H1 (cell line): ENCODE results near the gene ADAMTS13. TPM values are rescaled to one million over a fixed set of nuclear protein-coding genes. Genes with fewer than 3 reads are reported as not detected.

Source experiments
- CTCF ChIA-PET: fragments of 300-600 bp; sonication (Branson Sonifier 250); formaldehyde crosslinking; loops from one replicate; lab custom pipeline; 2021; ENCODE audit not compliant: partially characterized antibody; lab: Charles Lee
- POLR2A ChIA-PET: fragments of 300-600 bp; sonication (Branson Sonifier 250); formaldehyde crosslinking; loops from one replicate; lab custom pipeline; 2021; ENCODE audit warnings: inconsistent platforms; ENCODE audit not compliant: partially characterized antibody; lab: Charles Lee
- DNase-seq, 2 experiments: peaks; one replicate each; pipeline versions ENCODE4 v3.0.0 to v3.0.0-alpha.2; 2010 to 2022; ENCODE audit warnings: low spot score in 2 of 2, low read depth in 1 of 2, mixed read lengths in 1 of 2
- FAIRE-seq: peaks from 2 replicates; lab custom pipeline; 2011; peaks lifted over from hg19 to GRCh38; lab: Jason Lieb, UNC
- H2AFZ ChIP-seq: 2 replicates; pipeline ENCODE4 v1.8.1; 2012; ENCODE audit warnings: low read length, inconsistent platforms
- H2AK5ac ChIP-seq: 2 replicates; pipeline ENCODE4 v1.6.1; 2013; ENCODE audit warnings: low read depth, low read length
- H2BK120ac ChIP-seq: replicated peaks from 2 replicates; pipeline ENCODE3; 2013; ENCODE audit warnings: low read depth, low read length, inconsistent platforms
- H2BK12ac ChIP-seq: 2 replicates; pipeline ENCODE4 v1.6.1; 2013; ENCODE audit warnings: low read depth, low read length
- H2BK15ac ChIP-seq: 2 replicates; pipeline ENCODE4 v1.6.1; 2013; ENCODE audit warnings: low read length
- H2BK20ac ChIP-seq: 2 replicates; pipeline ENCODE4 v1.6.1; 2013; ENCODE audit warnings: low read length
- H2BK5ac ChIP-seq: 2 replicates; pipeline ENCODE4 v1.6.1; 2013; ENCODE audit warnings: low read depth, low read length
- H3K14ac ChIP-seq: 2 replicates; pipeline ENCODE4 v1.6.1; 2013; ENCODE audit warnings: inconsistent platforms; ENCODE audit not compliant: insufficient read length
- H3K18ac ChIP-seq: 2 replicates; pipeline ENCODE4 v1.6.1; 2013; ENCODE audit warnings: low read length; ENCODE audit errors: extremely low read depth
- H3K23ac ChIP-seq: 2 replicates; pipeline ENCODE4 v1.6.1; 2013; ENCODE audit warnings: inconsistent platforms; ENCODE audit not compliant: insufficient read length
- H3K23me2 ChIP-seq: 2 replicates; pipeline ENCODE4 v1.6.1; 2013; ENCODE audit warnings: low read depth, low read length
- H3K27ac ChIP-seq: 2 replicates; pipeline ENCODE4 v1.6.1; 2011; ENCODE audit warnings: low read depth, low read length, inconsistent platforms
- H3K27me3 ChIP-seq, 4 experiments: replicated peaks in 1 of 4; 1 replicate in 1 of 4; 2 replicates in 3 of 4; pipeline versions ENCODE4 v1.6.1 to v1.8.1; 2011 to 2013; ENCODE audit warnings: low read length in 3 of 4, mild to moderate bottlenecking in 3 of 4, inconsistent platforms in 2 of 4, mixed read lengths in 2 of 4, moderate library complexity in 1 of 4; ENCODE audit not compliant: control insufficient read depth in 3 of 4, insufficient read depth in 3 of 4; ENCODE audit errors: extremely low read depth in 1 of 4
- H3K36me3 ChIP-seq, 4 experiments: 2 replicates each; pipeline versions ENCODE4 v1.6.1 to v1.8.1; 2011 to 2013; ENCODE audit warnings: mild to moderate bottlenecking in 4 of 4, low read length in 3 of 4, moderate library complexity in 2 of 4, control low read depth in 1 of 4, inconsistent platforms in 1 of 4; ENCODE audit not compliant: insufficient read depth in 4 of 4, control insufficient read depth in 2 of 4
- H3K4ac ChIP-seq: replicated peaks from 2 replicates; pipeline ENCODE3; 2013; ENCODE audit warnings: low read length, low read depth, mixed read lengths, inconsistent platforms; ENCODE audit not compliant: insufficient read length
- H3K4me1 ChIP-seq, 4 experiments: replicated peaks in 1 of 4; 1 replicate in 1 of 4; 2 replicates in 3 of 4; pipeline versions ENCODE4 v1.6.1 to v1.8.1; 2011 to 2013; ENCODE audit warnings: low read length in 3 of 4, inconsistent platforms in 2 of 4, mixed read lengths in 1 of 4; ENCODE audit not compliant: insufficient read depth in 4 of 4, control insufficient read depth in 3 of 4
- H3K4me2 ChIP-seq, 2 experiments: 2 replicates each; pipeline versions ENCODE4 v1.6.1 to v1.8.1; 2011 to 2013; ENCODE audit warnings: low read depth in 2 of 2, low read length in 2 of 2, control low read depth in 1 of 2, inconsistent platforms in 1 of 2, mild to moderate bottlenecking in 1 of 2; ENCODE audit not compliant: insufficient read depth in 1 of 2
- H3K4me3 ChIP-seq, 4 experiments: fragments of 200-600, 300-600 bp in 1 of 4; sonication (generic), shearing (Covaris generic), sonication (Bioruptor Twin) in 1 of 4; 2 replicates each; pipeline versions ENCODE4 v1.5.1 to v1.8.1; 2011 to 2016; ENCODE audit warnings: low read length in 4 of 4, low read depth in 3 of 4, control low read depth in 2 of 4, inconsistent platforms in 2 of 4, mild to moderate bottlenecking in 2 of 4, mixed read lengths in 1 of 4, moderate library complexity in 1 of 4; ENCODE audit not compliant: insufficient read depth in 2 of 4; ENCODE audit errors: extremely low read depth in 1 of 4
- H3K56ac ChIP-seq: replicated peaks from 2 replicates; pipeline ENCODE3; 2013; ENCODE audit warnings: low read depth, mild to moderate bottlenecking, mixed read lengths, low read length, inconsistent platforms; ENCODE audit not compliant: insufficient read length
- H3K79me1 ChIP-seq: 2 replicates; pipeline ENCODE4 v1.6.1; 2013; ENCODE audit warnings: low read depth, low read length, control low read depth
- H3K79me2 ChIP-seq, 2 experiments: 2 replicates each; pipeline versions ENCODE4 v1.6.1 to v1.8.1; 2012 to 2013; ENCODE audit warnings: low read length in 2 of 2, mild to moderate bottlenecking in 2 of 2, inconsistent platforms in 1 of 2; ENCODE audit not compliant: insufficient read depth in 2 of 2, control insufficient read depth in 1 of 2
- H3K9ac ChIP-seq, 4 experiments: replicated peaks in 1 of 4; 1 replicate in 1 of 4; 2 replicates in 3 of 4; pipeline versions ENCODE4 v1.6.1 to v1.8.1; 2011 to 2013; ENCODE audit warnings: low read depth in 3 of 4, low read length in 3 of 4, control low read depth in 2 of 4, mild to moderate bottlenecking in 2 of 4, moderate library complexity in 2 of 4, inconsistent platforms in 1 of 4; ENCODE audit errors: extremely low read depth in 1 of 4
- H3K9me3 ChIP-seq, 2 experiments: 2 replicates each; pipeline versions ENCODE4 v1.6.1 to v1.8.1; 2012 to 2013; ENCODE audit warnings: mild to moderate bottlenecking in 2 of 2, moderate library complexity in 2 of 2, control low read depth in 1 of 2, inconsistent platforms in 1 of 2, low read depth in 1 of 2, low read length in 1 of 2, mixed read lengths in 1 of 2; ENCODE audit not compliant: insufficient read depth in 2 of 2
- H4K20me1 ChIP-seq, 2 experiments: replicated peaks in 1 of 2; 2 replicates each; pipeline versions ENCODE3 to v1.8.1; 2011 to 2013; ENCODE audit warnings: inconsistent platforms in 2 of 2, low read length in 2 of 2, mild to moderate bottlenecking in 1 of 2; ENCODE audit not compliant: insufficient read depth in 2 of 2, control insufficient read depth in 1 of 2
- H4K5ac ChIP-seq: 2 replicates; pipeline ENCODE4 v1.6.1; 2013; ENCODE audit warnings: low read length, low read depth, mixed read lengths, inconsistent platforms; ENCODE audit not compliant: insufficient read length
- H4K8ac ChIP-seq: 2 replicates; pipeline ENCODE4 v1.8.0; 2013; ENCODE audit warnings: mild to moderate bottlenecking, moderate library complexity, low read length, inconsistent platforms; ENCODE audit not compliant: insufficient read depth; ENCODE audit errors: extremely low read depth
- H4K91ac ChIP-seq: replicated peaks from 2 replicates; pipeline ENCODE3; 2013; ENCODE audit warnings: low read length, mixed read lengths, inconsistent platforms; ENCODE audit not compliant: insufficient read length
- BRCA1 ChIP-seq: IDR thresholded peaks from 2 replicates; pipeline ENCODE4 v1.6.1; 2012; ENCODE audit warnings: low read depth, low read length, improper control_type of control experiment
- CEBPB ChIP-seq: IDR thresholded peaks from 2 replicates; pipeline ENCODE4 v1.6.1; 2012; ENCODE audit warnings: low read depth, low read length
- CHD2 ChIP-seq: IDR thresholded peaks from 2 replicates; pipeline ENCODE4 v1.6.1; 2012; ENCODE audit warnings: low read length, improper control_type of control experiment
- HDAC6 ChIP-seq: IDR thresholded peaks from one replicate; pipeline ENCODE4 v1.7.1; 2012; ENCODE audit warnings: low read depth, mild to moderate bottlenecking, inconsistent platforms, low read length, moderate library complexity
- KDM1A ChIP-seq: fragments of 200-600, 300-600 bp; sonication (generic); IDR thresholded peaks from 2 replicates; pipeline ENCODE4 v1.7.1; 2016; ENCODE audit warnings: mild to moderate bottlenecking, low read length, borderline replicate concordance
- MAX ChIP-seq: IDR thresholded peaks from 2 replicates; pipeline ENCODE4 v1.6.1; 2012; ENCODE audit warnings: inconsistent platforms
- PHF8 ChIP-seq: fragments of 200-600 bp; sonication (generic); conservative IDR thresholded peaks from 2 replicates; pipeline ENCODE4 v1.7.1; 2012; ENCODE audit warnings: low read depth, mild to moderate bottlenecking, inconsistent platforms, low read length, moderate library complexity
- RNF2 ChIP-seq: fragments of 200-900, 300-1000 bp; sonication (generic); IDR thresholded peaks from 2 replicates; pipeline ENCODE4 v1.7.1; 2016; ENCODE audit warnings: borderline replicate concordance, low read depth, mild to moderate bottlenecking, antibody characterized with exemption, low read length; ENCODE audit not compliant: poor library complexity, severe bottlenecking; ENCODE audit errors: missing control alignments
- SIRT6 ChIP-seq: IDR thresholded peaks from one replicate; pipeline ENCODE4 v1.7.1; 2012; ENCODE audit warnings: low read length, inconsistent platforms
- WGBS, 2 experiments: shearing (Covaris generic) in 1 of 2; methylation state at CpG; one replicate each; pipeline versions ENCODE4 v1.1.6 to v1.1.7; 2013 to 2015; ENCODE audit warnings: low lambda C conversion rate in 2 of 2, mixed read lengths in 2 of 2, inconsistent platforms in 1 of 2, low coverage in 1 of 2, missing lambda C conversion rate in 1 of 2; ENCODE audit not compliant: insufficient replicate concordance in 2 of 2, insufficient coverage in 1 of 2, insufficient read length in 1 of 2; ENCODE audit errors: extremely low coverage in 1 of 2, missing lambda C conversion rate in 1 of 2; 5-methylcytosine and 5-hydroxymethylcytosine counted together
- polyA plus RNA-seq, 7 experiments: library from polyadenylated mRNA; depleted of rRNA in 3 of 7; stranded (reverse) in 5 of 7; unstranded in 2 of 7; fragments of >200 nt in 5 of 7; fragments of 200-250 nt in 2 of 7; gene quantifications; 1 replicate in 5 of 7; 2 replicates in 1 of 7; 4 replicates in 1 of 7; pipeline versions ENCODE4 v1.2.1 to v1.2.3, GENCODE V29; 2011 to 2013; ENCODE audit warnings: missing spikeins in 2 of 7, mixed read lengths in 2 of 7
- total RNA-seq: library from RNA; stranded (reverse); fragmentation: NEBNext Ultra II Directional; extraction: Animal tissue kit (Norgen Biotek cat#: 25700); gene quantifications from 2 replicates; pipeline ENCODE4 v1.2.1, GENCODE V29; 2021

The ADAMTS13 gene
- total and polyA plus RNA-seq, 2 of the 8 experiments (the other 6 are each of a cell fraction or from before 2014, with no cell fraction given), result 4.4 to 5.8 TPM

GRCh38 chr9:133436681-133437080 lies 14.5 kb downstream of the ADAMTS13 start:
- Histone ChIP-seq H3K4me1 (no peaks in the 10 kb centered on the region), H3K4ac (no peak overlapping the region), H2BK15ac (no peak overlapping the region), H2BK120ac (no peak overlapping the region), H2BK20ac (no peak overlapping the region), H3K56ac (no peak overlapping the region), H4K20me1 (peaks cover 0 to 2% of the 10 kb centered on the region in 2 experiments), H3K18ac (no peak overlapping the region), H3K4me2 (no peak overlapping the region), H4K5ac (no peak overlapping the region), H4K8ac (no peak overlapping the region), H2BK5ac (no peak overlapping the region), H3K27me3 (no peaks in the 10 kb centered on the region), H3K4me3 (no peak overlapping the region), H3K9me3 (no peaks in the 10 kb centered on the region), H3K79me1 (no peaks in the 10 kb centered on the region), H3K14ac (no peak overlapping the region), H3K36me3 (no peaks in the 10 kb centered on the region), H2AK5ac (no peak overlapping the region), H3K9ac (no peak overlapping the region), H3K23me2 (no peaks in the 10 kb centered on the region), H4K91ac (no peak overlapping the region), H3K23ac (no peak overlapping the region), H2AFZ (no peak overlapping the region), H3K79me2 (no peaks in the 10 kb centered on the region), H2BK12ac (no peak overlapping the region), H3K27ac (no peak overlapping the region)
- no peak for TF ChIP-seq RNF2
- no peak for TF ChIP-seq CEBPB
- TF ChIP-seq MAX, result no peak
- no peak for TF ChIP-seq KDM1A
- no peak for TF ChIP-seq HDAC6
- no peak for TF ChIP-seq PHF8
- no peak for TF ChIP-seq SIRT6
- TF ChIP-seq BRCA1, result no peak
- TF ChIP-seq CHD2, result no peak
- FAIRE-seq (no peak), DNase-seq (no peak)
- CTCF ChIA-PET, result interaction anchor here (0.9 to 1.7 kb wide), 4 partner anchors 23 to 60 kb away, joined by 3 read pairs; partner anchors contain the start of gene CACFD1
- POLR2A ChIA-PET, result interaction anchor here (1.1 to 1.9 kb wide), 2 partner anchors 23 to 88 kb away, joined by 3 to 5 read pairs; partner anchors contain the start of genes CACFD1, MED22 and RPL7A
- WGBS, 2 experiments, result 81% methylated on average over 7 of the region's 16 CpGs; no CpG with 5 or more reads in 1 of the 2 experiments
